Activated CD4-positive, alpha-beta T cell treated with anti-CD3 and anti-CD28 coated beads, Interleukin-2, amount 50 U/mL, for 4 hours (primary cell): Measurements from ENCODE around the gene GRHL1.

Experiments used
- DNase-seq, 2 experiments: peaks; one replicate each; pipeline ENCODE4 v3.0.0-alpha.2; 2020

The GRHL1 gene

GRCh38 chr2:9949239-9949991 lies 2.1 kb upstream of the GRHL1 start:
- no peak for DNase-seq

DNA sequence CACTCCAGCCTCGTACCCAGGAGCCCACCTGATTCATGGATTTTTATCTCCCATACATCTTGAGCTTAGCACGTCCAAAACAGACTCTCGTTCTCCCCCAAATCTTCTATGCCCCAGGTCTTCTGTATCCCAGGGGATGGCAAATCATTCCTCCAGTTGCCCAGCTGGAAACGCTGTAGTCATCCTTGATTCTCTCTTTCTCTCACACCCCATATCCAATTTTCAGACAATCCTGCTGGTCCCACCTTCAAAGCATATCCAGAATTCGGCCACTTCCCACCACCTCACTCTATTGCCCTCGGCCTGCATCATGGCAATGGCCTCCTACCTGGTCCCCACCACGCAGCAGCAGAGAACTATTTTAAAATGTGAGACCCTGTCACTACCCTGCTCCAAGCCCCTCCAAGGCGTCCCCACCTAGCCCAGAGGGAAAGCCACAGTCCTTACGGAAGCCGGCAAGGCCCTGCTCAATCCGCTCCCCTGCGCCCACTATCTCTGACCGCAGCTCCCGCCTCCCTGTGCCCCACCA lies 1.4 kb upstream of the GRHL1 start:
- DNase-seq: no peak

GRCh38 chr2:9950521-9951271 lies 797 bp upstream of the GRHL1 start:
- DNase-seq: peak; percentile 21 to 30

- no peak for DNase-seq
These were observed 296 bp upstream of the GRHL1 start for GRCh38 chr2:9951272-9951521.

- no peak for DNase-seq
These were observed 819 bp downstream of the GRHL1 start for GRCh38 chr2:9952286-9952737.

DNA sequence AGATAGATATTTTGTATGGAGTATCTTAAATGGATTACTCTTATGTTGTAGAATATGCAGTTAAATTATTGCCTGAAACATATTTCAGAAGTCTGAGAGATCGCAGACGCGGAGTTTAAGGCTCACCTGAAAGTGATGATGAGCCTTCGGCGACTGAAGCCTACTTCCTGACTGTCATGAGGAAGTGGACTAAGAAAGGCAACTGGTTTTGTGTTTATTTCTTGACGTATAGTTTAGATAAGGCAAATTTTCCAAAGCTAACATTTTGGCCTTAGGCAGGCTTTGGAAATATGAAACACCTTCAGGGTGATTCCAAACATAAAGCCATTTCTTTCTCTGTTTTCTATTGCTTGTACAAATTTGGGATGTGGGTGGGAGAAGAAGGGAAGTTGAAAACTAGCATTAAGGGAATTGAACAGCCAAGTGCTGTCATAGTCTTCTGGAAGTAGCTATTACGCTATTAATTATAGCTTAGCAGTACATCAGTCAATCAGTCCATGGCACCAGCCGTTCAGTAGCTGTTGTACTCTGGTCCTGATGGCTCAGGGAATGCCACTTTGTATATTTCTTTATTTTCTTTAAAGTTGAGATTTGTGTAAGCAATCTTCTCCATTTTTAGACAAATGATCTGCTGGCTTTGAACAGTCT lies 1.5 kb downstream of the GRHL1 start:
- DNase-seq: no peak

GRCh38 chr2:9954136-9954535 lies 2.6 kb downstream of the GRHL1 start:
- no peak for DNase-seq

DNA sequence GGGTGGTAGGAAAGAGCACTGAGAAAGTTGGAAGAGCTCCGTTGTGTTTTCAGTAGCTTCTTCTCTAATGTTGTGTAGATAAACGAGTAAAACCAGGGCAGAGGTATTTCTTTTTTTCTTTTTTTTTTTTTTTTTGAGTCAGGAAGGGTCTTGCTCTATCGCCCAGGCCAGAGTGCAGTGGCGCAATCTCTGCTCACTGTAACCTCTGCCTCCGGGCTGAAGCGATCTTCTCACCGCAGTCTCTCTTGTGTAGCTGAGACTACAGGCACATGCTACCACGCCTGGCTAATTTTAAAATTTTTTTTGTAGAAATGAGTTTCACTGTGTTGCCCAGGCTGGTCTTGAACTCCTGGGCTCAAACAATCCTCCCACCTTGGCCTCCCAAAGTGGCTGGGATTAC lies 6.6 kb downstream of the GRHL1 start:
- no peak for DNase-seq

GRCh38 chr2:9959262-9959661 lies 7.8 kb downstream of the GRHL1 start:
- no peak for DNase-seq

DNA sequence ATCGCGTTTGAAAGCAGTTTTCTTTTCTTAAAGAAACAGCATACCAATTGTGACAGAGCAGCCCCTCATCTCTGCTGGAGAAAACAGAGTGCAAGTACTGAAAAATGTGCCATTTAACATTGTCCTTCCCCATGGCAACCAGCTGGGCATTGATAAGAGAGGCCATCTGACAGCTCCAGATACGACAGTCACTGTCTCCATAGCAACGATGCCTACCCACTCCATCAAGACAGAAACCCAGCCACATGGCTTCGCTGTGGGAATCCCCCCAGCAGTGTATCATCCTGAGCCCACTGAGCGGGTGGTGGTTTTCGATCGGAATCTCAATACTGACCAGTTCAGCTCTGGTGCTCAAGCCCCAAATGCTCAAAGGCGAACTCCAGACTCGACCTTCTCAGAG lies 9.5 kb downstream of the GRHL1 start:
- no peak for DNase-seq

- DNase-seq: no peak
These were observed 13.0 kb downstream of the GRHL1 start for GRCh38 chr2:9964334-9964980.

DNA sequence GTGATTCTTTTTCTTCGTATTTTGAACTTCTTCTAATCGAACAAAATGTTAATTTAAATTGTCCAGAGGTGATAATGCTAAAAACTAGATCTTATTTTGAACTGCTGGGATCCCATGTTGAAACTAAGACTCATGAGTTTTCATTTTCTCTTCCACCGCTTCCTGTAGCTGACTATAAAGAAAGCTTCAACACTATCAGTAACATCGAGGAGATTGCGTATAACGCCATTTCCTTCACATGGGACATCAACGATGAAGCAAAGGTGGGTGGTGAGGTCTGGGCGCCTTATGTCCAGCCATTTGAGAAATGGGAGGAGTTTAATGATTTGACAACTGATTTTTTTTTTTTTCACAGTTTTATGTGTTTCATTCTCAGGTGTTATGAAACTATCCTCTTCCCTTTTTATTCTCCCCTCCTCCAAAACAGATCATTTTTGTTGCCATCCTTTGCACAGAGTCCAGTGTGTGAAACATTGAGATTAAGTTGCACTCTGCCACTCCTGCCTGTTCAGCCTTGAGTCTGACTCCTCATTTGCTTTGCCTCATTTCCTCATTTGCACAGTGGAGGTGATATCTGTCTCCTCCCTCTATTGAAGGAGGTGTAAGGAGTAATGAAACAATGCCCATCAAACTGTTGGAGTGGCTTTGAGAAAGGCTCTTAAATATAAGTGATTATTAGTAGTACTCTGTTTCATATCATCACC lies 13.8 kb downstream of the GRHL1 start:
- DNase-seq: no peak

DNA sequence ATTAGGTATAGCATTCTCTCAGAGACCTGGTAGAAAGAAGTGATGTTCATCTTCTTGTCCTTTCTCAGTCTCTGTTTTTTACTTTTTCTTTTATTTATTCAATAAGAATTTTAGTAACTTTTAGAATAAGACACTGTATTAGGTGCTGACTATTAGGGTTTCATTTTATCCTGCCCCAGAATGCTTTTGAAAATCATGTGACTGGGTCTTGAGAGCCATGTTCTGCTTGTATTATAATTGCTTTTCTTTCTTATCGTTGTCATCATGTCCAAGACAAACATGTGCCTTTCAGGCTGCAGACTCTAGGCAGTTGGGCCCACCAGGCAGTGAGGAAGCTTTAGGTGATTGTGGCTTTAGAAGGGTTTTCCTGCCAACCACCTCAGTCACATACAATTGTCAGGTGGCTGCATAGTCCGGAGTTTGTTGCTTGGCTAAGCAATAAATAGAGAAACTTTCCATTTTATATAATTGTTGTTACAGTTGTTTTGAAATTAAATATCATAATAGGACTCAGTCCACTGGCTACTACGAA lies 15.1 kb downstream of the GRHL1 start:
- no peak for DNase-seq

DNA sequence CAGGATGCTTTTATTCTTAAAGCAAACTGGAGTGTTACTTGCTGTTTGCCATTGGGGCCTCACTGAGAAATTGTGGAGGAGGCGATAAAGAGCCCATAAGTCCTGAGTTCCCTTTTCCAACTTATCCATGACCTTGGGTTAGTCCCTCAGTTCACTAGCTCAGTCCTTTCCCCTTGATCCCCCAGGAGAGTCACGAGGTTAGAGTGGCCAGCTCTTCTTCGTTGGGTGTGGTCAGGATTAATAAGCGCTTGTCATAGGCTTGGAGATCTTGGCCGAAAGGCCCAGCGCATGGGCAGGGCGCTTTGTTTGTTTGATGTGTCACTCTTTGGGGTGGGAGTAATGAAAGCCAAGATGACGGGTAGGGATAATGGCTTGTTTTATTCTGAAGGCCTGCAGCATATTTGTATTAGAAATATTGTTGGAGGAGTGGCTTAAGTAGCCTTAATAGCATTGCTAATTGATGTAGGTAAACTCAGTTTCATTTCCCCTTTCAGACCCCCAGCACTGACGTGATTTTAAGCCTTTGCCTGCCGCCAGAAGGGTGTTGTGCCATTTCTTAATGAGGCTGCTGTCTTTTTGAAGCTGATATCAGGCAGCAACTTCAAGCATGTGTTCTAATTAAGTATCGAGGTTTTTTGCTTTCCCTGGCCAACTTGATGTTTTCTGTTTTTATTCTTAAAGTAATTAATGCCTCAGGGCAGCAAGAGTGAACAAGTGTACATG lies 15.7 kb downstream of the GRHL1 start:
- DNase-seq: no peak

DNA sequence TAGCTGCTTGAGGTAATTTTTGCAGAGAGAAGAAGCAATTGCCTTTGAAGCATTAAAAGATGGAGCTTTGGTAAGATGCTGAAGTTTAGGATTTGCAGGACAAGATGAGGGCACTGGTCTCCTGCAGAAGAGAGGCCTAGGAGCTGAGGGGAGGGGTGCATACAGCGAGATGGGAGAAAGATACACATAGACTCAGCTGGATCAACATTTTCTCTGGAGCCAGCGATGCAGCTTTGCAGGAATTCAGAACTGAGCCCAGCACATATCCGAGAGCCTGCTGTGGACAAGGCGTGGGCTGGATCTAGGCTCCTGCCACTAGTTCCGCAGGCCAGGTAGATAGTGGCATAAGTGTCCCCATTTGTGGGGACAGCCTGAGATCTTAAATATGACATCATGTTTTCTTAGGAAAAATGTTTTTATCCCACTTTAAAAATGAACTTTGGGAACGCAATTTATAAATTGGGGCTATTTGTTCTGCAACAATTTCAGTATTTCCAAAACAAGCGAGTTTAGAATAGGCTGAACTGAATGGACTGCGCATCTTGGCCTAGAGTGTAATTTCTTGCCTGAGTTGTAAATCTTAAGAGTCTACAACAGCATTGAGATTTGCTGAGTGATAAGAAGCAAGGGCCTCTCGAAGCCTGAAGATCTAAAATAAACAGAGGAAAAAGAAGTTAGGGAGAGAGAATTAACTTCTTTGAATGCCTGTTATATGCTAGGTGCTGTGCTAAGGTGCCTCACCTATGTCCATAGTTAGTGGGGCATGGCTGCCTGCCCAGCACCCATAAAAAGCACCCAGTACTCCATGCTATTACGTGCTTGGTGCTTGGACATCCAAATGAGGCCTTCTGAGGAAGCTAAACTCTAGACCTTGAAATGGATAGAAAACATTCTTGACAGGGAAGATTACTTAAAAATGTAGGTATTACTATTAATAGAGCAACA lies 17.3 kb downstream of the GRHL1 start:
- DNase-seq: no peak

GRCh38 chr2:9970200-9971044 lies 18.9 kb downstream of the GRHL1 start:
- DNase-seq: no peak

DNA sequence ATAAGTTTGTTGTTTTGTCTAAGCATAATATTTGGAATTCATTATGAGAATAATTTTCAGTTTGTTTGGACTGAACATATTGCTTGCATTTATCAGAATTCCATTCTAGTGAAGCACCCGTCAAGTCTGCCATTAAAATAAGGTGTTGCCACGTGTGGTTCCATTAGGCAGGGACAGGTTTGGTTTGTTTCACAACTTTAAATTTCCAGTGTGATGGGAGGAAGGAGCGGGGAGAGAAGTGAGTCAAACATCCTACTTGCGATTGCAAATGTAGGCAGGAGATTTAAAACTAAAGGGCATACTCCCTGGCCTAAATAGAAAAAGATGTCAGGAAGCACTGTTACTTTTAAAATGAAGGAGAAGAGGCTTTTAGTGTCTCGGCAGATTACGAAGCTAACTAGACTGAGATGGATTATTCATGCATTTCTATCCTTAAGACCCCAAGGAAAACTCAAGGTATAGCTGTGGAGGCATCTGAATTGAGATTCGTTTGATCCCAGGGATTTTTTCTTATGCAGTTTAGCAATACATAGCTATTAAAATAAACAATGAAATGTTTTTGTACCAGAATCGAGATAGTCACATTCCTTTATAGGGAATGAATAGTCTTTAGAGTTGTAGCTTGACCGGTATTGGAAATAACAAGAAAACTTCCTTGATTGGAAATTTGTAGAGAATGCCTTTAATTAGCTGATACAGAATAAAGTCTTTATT lies 19.8 kb downstream of the GRHL1 start:
- no peak for DNase-seq

DNA sequence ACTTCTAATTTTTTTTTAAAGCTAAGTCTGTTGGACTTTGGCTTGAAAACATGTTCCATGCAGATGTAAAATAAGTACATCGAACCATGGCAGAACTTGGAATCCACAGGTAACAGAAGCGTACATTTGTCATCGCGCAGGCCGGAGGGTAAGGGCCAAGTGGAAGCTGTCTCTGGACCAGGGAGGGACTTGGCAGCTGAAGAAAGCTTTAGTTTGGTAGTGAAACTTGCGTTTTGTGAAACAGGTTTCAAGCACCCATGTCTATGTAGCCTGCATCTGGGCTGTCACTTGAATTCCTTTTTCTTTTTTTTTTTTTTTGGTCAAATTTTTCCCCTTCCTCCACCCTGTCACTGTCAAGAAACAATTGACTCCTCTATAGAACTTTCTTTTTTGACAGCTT lies 20.4 kb downstream of the GRHL1 start:
- DNase-seq: no peak
